Natural killer cell treated with Interleukin-12 subunit alpha and Interleukin-12 subunit beta and Interleukin-15 and Interleukin-18, amount 100 ng/mL, for 72 hours (primary cell): ENCODE results near the gene TMEM187. TPM values are rescaled to one million over a fixed set of nuclear protein-coding genes. Genes with fewer than 3 reads are reported as not detected.

Experiments
- ATAC-seq, 2 donors: fragments of 150-1000 bp; cut with Tn5 transposase in 1 of 2; sonication (Bioruptor Pico), chemical (Tn5 transposase) in 1 of 2; 2 replicates each; pipeline ENCODE4 v1.10.0; 2021
- DNase-seq: peaks from one replicate; pipeline ENCODE4 v3.0.0; 2022; ENCODE audit warnings: low spot score
- H3K27ac Mint-ChIP-seq, 2 donors: 1 replicate in 1 of 2; 2 replicates in 1 of 2; pipeline ENCODE4 v1.8.0; 2022; ENCODE audit warnings: mixed read lengths in 2 of 2, mild to moderate bottlenecking in 1 of 2, moderate library complexity in 1 of 2
- H3K27me3 Mint-ChIP-seq, 2 donors: 1 replicate in 1 of 2; 2 replicates in 1 of 2; pipeline ENCODE4 v1.8.0; 2022; ENCODE audit warnings: mixed read lengths in 2 of 2
- H3K36me3 Mint-ChIP-seq: one replicate; pipeline ENCODE4 v1.8.0; 2022; ENCODE audit warnings: mixed read lengths
- H3K4me1 Mint-ChIP-seq, 2 donors: 1 replicate in 1 of 2; 2 replicates in 1 of 2; pipeline ENCODE4 v1.8.0; 2022; ENCODE audit warnings: low read depth in 2 of 2, mixed read lengths in 2 of 2, mild to moderate bottlenecking in 1 of 2
- H3K4me3 Mint-ChIP-seq: one replicate; pipeline ENCODE4 v1.8.0; 2022; ENCODE audit warnings: mixed read lengths
- H3K9me3 Mint-ChIP-seq: 2 replicates; pipeline ENCODE4 v1.8.0; 2022; ENCODE audit warnings: mixed read lengths
- total RNA-seq, 2 donors: library from RNA; stranded (reverse); gene quantifications; one replicate each; pipeline ENCODE4 v1.2.3, GENCODE V29; 2022

TMEM187 gene
- total RNA-seq, 2 donors from 2014 or later = 2.4 to 6.9 TPM

DNA sequence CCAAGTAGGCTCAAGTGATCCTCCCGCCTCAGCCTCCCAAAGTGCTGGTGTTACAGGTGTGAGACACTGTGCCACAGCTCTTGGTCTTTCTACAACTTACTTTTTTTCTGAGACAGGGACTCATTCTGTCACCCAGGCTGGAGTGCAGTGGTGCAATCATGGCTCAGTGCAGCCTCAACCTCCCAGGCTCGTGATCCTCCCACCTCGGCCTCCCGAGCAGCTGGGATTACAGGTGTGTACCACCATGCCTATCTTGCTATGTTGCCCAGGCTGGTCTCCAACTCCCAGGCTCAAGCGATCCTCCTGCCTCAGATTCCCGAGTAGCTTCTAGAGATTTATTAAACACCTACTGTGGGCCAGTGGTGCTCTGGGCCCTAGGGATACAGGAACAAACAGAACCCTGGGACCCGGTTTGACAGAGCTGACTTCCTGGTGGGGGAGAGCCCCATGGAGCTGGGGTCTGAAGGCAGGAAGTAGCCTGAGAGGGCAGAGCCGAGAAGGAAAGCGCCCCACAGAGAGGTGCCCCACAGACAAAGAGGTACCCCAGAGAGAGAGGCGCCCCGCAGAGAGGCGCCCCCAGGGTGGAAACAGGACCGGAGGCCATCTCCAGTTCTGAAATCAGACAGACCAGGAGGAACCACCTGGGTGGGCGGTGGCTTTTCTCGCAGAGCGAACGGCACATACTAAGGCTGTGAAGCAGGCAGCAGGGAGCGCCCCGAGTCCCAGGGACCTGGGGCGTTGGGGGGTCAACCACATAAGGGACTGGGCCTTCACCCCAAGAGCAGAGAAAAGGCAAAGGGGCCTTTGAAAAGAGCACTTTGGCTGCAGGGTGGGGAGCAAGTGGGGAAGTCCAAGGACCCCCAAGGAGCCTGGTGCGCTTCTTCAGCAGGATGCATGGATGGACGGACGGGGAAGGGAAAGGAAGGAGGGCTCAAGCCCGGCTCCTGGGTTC, 42.2 kb downstream of the TMEM187 start:
- ATAC-seq (no peak), DNase-seq (no peak)
- Mint-ChIP-seq H3K36me3 (no peaks in the 10 kb centered on the region), H3K27me3 (no peaks in the 10 kb centered on the region), H3K27ac (peak overlapping the region in 1 of 2 donors; percentile 55), H3K4me1 (peaks cover 0 to 15% of the 10 kb centered on the region in 2 donors), H3K4me3 (peak overlapping the region; percentile 8), H3K9me3 (no peaks in the 10 kb centered on the region)

DNA sequence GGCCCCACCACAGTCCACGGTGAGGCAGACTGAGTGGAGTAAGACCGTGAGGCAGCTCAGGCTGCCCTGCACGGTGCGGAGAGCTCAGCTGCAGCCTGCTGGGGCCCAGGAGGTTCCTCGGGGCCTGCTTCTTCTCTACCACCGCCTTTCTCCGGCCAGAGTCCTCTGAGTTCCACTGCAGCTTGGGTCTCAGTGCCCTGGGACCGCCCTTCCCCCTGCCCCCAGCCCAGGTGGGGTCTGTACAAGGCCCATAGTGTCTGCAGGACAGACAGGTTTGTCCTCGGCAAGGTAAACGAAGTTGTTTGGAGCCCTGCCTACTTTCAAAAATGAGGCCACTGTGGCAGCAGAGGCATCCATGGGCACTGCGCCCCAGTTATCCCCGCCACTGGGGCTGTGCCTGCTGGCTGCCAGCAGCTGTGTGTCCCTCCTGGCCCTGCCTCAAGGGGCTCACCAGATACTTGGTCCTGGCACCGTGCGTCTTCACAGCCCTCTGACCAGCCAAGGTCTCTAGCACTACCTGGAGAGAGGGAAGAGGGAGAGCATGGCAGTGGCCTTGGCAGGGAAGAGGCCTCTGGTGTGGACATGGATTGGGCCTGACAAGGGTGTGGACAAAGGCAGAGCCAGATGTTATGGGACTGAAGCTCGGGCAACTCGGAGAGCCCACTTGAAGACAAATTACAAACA, 43.2 kb downstream of the TMEM187 start:
- ATAC-seq (no peak), DNase-seq (no peak)
- Mint-ChIP-seq H3K36me3 (no peaks in the 10 kb centered on the region), H3K4me3 (no peak overlapping the region), H3K27ac (peak overlapping the region in 1 of 2 donors; percentile 37), H3K27me3 (no peaks in the 10 kb centered on the region), H3K4me1 (peaks cover 0 to 19% of the 10 kb centered on the region in 2 donors), H3K9me3 (no peaks in the 10 kb centered on the region)

DNA sequence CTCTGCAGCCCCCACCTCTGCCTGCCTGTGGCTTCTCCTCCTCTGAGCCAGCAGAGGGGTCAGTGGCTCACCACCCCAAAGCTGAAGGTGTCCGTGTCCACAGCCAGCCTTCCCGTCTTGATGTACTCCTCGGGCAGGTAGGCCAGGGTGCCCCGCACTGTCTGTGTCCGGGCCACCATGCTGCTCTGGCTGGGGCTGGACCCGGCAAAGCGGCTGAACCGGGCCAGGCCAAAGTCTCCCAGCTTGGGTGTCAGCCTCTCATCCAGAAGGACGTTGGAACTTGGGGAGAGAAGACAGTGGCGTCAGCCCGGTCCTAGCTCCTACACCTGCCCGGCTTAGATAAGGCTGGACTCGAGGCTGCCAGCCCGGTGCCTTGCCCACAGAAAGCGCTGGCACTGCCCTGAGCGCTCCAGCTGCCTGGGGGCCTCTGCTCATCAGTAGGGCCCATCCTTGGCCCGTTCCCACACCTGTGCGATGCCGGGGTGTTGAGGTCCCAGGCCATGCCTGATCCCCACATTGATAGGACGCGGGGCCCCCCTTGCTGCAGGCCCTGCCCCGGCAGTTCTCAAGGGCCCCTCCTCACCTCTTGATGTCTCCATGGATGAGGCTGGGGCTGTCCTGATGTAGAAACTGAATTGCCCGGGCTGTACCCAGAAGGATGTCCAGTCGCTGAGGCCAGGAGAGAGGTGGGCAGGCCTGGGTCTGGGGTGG, 44.0 kb downstream of the TMEM187 start:
- no peak overlapping the region for H3K27ac Mint-ChIP-seq
- no peaks in the 10 kb centered on the region for H3K9me3 Mint-ChIP-seq
- H3K4me3 Mint-ChIP-seq = no peak overlapping the region
- DNase-seq (no peak), ATAC-seq (no peak)
- H3K36me3 Mint-ChIP-seq = no peaks in the 10 kb centered on the region
- no peaks in the 10 kb centered on the region for H3K27me3 Mint-ChIP-seq
- H3K4me1 Mint-ChIP-seq = peaks cover 0 to 18% of the 10 kb centered on the region in 2 donors

DNA sequence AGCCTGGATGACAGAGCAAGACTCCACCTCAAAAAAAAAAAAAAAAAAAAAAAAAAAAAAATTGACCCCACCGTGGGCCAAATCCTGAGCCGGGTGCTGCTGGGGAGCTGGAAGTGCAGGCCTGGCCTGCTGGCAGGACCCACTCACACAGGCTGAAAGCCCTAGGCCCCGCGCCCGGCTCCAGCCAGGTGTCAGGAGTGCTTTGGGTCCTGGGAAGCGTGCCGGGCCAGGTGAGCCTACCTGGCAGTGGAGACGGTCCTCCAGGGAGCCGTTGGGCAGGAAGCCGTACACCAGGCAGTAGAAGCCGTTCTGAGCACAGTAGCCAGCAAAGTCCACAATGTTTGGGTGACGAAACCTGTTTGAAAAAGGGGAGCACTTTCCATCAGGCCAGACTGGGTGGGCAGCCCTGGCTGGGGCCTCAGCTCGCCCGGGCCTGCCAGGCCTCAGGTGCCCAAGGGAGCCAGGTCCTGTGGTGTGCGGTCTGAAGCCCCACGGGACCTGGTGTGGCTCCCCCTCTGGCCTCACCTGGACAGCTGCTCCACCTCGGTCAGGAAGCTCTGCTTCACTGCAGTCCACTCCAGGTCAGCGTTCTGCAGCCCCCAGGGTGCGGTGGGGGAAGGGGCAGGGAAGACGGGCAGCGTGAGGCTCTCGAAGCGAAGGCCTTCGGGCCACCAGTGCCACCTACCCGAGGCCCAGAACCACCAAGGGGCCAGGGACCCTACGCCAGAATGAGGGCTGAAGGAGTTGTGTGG, 45.4 kb downstream of the TMEM187 start:
- no peak for DNase-seq
- Mint-ChIP-seq H3K36me3 (no peaks in the 10 kb centered on the region), H3K4me3 (peak overlapping the region; percentile 81), H3K27ac (peak overlapping the region; percentile 82 to 93), H3K4me1 (peaks cover 0 to 16% of the 10 kb centered on the region in 2 donors), H3K9me3 (no peaks in the 10 kb centered on the region), H3K27me3 (no peaks in the 10 kb centered on the region)
- ATAC-seq = no peak

DNA sequence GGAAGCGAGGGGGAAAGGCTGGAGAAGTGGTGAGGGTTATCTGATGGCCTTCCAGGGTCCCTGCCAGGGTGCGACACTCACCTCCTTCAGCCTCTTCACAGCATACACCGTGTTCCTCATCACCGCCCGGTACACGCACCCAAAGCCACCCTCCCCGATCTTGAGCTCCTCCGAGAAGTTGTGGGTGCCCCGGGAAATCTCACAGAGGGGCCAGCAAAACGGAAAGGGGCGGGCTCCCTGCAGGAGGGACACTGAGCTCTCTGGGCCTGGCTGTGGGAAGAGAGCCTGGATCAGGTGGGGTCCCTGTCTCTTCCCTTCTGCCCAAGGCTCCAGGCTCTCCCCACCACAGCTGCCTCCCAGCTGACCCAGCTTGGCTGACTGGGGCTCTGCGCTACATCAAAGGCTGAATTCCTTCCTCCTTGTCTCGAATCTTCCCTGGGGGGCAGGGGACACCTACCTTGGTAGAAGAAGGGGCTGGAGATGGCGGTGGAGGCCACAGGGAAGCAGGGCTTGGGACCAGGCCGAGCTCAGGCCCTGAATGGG, 46.0 kb downstream of the TMEM187 start:
- Mint-ChIP-seq H3K4me1 (peaks cover 0 to 15% of the 10 kb centered on the region in 2 donors), H3K27ac (peak overlapping the region; percentile 82 to 93), H3K4me3 (peak overlapping the region; percentile 81), H3K27me3 (no peaks in the 10 kb centered on the region), H3K36me3 (no peaks in the 10 kb centered on the region), H3K9me3 (no peaks in the 10 kb centered on the region)
- DNase-seq = no peak
- no peak for ATAC-seq

DNA sequence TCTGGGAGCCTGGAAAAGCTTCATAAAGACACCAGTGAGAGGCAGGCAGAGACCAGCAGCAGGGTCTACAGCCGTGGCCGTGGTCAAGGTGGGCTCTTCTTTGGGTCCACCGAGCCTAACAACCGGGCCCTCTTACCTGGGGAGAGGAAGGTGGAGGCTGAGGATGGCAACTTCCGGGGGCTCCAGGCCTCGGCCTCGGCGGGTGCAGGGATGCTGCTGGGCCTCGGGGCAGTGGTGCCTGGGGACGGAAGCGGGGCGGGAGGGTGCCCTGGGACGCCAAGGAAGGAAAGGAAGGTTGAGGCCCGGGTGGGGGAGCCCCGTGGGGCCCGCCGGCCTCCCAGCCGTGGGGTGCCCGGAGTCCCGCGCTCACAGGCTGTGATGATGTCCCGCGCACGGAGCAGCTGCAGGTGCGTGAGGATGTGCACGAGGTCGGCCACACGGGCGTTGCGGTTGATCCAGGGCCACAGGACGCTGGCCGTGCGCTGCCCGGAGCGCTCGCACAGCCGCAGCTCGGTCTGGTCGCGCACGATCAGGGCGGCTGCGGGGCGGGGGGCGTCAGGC, 46.6 kb downstream of the TMEM187 start:
- no peaks in the 10 kb centered on the region for H3K36me3 Mint-ChIP-seq
- DNase-seq (no peak), ATAC-seq (peak; percentile 34 to 55)
- H3K4me3 Mint-ChIP-seq = peak overlapping the region; percentile 81
- peak overlapping the region; percentile 82 to 93 for H3K27ac Mint-ChIP-seq
- peaks cover 0 to 13% of the 10 kb centered on the region in 2 donors for H3K4me1 Mint-ChIP-seq
- H3K9me3 Mint-ChIP-seq = no peaks in the 10 kb centered on the region
- no peaks in the 10 kb centered on the region for H3K27me3 Mint-ChIP-seq

DNA sequence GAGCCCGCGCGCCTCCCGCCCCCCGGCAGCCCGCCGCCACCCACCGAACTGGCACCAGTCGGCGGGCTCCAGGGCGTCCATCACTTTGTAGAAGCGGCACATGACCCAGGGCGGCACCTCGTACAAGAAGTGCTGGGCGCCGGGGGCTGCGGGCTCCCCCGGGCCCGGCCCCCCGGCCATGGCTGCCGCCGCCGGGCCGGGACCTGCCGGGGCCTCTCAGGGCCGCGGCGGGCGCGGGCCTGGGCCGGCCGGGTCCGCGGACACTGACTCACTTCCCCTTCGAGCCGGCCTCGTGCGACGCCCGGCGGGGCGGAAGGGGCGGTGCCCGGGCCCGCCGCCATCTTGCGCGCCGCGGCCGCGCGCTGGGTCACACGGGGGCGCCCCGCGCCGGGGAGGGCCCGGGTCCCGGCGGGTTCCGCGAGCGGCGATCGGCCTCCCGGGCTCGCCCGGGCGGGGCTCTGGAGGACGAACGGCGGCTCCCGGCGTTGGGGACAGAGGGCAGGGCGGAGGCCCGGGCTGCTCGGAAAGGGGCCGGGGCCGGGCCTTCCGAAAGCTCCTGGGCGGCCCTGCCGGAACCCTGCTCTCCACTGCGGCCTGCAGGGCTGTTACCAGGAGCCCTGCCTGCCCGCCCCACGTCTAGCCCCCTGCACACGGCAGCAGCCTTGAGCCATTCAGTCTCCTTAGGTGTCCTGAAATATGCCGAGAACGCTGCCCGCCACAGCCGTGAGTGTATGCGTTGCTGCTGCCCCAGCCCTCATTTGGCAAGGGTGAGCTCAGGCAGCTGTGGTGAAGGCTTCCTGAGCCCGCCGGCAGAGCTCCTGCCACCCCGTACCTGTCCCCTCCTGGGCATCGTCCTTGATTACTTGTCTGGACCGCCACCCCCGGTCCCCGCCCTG, 47.3 kb downstream of the TMEM187 start, which contains the start of gene IRAK1:
TSS of gene IRAK1 (minus strand) at position 270 of the 896 bp plus-strand sequence. CDS start at position 180, 90 bp downstream.
- H3K27ac Mint-ChIP-seq = peak within 1 kb of the TSS; percentile 91 to 93
- H3K9me3 Mint-ChIP-seq = no peaks in the 10 kb centered on the region

DNA sequence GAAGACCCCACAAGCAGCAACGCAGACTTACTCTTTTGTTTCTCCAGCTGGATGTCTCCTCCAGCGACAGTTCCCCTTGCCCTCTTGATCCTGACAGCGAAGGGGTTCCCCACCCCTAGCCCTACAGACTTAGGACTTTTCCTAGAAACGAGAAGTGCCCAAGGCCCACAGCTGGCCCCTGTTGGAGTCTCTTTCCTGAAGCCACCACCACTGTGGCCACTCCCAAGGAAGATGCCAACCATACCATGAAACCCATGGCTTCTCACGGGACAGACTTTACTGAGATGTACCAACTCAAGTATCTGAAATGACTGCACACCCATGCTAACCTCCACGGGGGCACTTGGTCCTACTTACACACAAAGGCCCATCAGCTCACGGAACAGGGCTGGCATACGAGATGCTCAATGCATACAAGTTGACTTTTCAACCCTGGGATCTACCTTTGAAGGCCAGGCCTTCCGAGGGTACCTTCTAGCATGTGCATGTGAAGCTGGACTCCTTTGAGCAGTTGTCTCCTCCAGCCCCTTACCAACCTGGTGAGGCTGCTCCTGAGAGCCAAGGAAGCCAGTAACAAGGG, 48.1 kb downstream of the TMEM187 start:
- no peaks in the 10 kb centered on the region for H3K36me3 Mint-ChIP-seq
- peaks cover 0 to 13% of the 10 kb centered on the region in 2 donors for H3K4me1 Mint-ChIP-seq
- peak in 1 of 2 donors; percentile 7 for ATAC-seq
- H3K4me3 Mint-ChIP-seq = peak overlapping the region; percentile 88
- H3K27ac Mint-ChIP-seq = peak overlapping the region; percentile 85 to 91
- peaks cover 0 to under 1% of the 10 kb centered on the region in 2 donors for H3K27me3 Mint-ChIP-seq
- H3K9me3 Mint-ChIP-seq = no peaks in the 10 kb centered on the region
- no peak for DNase-seq

More for the DNA sequence above, 47.3 kb downstream of the TMEM187 start, which contains the start of gene IRAK1:
- DNase-seq (peak; percentile 73), ATAC-seq (peak; percentile 89 to 94)
- no peaks in the 10 kb centered on the region for H3K27me3 Mint-ChIP-seq
- peaks cover 0 to 13% of the 10 kb centered on the region in 2 donors for H3K4me1 Mint-ChIP-seq
- peak within 1 kb of the TSS; percentile 88 for H3K4me3 Mint-ChIP-seq
- H3K36me3 Mint-ChIP-seq = no peaks in the 10 kb centered on the region

DNA sequence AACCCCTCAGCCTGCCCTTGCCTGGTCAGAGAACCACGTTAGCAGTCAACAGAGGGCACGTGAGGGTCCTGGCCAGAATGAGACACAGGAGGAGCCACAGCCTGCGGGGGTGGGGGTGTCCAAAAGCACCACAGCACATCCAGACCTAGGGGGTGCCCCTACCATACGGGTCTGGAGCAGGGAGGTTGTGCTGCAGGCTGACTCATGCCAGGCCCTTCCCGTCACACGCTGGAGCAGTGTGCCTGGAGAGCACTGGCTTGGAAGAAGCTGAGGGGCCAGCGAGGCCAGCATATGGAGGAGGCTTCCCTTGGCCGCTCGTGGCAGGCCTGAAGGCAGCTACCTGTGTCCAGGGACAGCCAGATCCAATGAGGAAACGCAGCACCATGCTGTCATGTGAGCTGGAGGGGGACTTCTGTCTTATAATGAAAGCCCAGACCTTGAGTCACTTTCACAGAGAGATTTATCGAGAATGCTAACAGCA, 48.6 kb downstream of the TMEM187 start:
- no peak for DNase-seq
- Mint-ChIP-seq H3K4me1 (peaks cover 0 to 9% of the 10 kb centered on the region in 2 donors), H3K27me3 (peaks cover 0 to 2% of the 10 kb centered on the region in 2 donors), H3K9me3 (no peaks in the 10 kb centered on the region), H3K36me3 (no peaks in the 10 kb centered on the region), H3K4me3 (no peak overlapping the region), H3K27ac (peak overlapping the region in 1 of 2 donors; percentile 85)
- no peak for ATAC-seq

DNA sequence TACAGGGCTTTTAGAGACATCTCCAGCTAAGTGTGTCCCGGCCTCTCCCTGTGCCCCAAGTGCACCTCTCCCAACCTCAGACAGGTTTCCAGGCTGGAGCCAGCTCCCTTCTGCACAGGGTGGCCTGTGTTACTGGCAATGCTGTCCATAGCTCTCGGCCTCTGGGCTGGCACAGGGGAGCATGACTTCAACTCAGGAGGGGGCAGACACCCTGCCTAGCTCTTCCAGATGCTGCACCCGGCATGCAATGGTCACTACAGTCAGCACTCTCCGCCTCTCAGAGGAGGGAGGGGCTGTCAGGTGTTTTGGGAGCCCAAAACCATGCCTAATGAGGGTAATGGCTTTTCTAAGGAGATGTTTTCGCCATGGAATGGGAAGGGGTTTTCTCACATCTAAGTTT, 49.6 kb downstream of the TMEM187 start:
- Mint-ChIP-seq H3K27me3 (peaks cover 0 to 2% of the 10 kb centered on the region in 2 donors), H3K4me3 (no peak overlapping the region)
- no peak for ATAC-seq

DNA sequence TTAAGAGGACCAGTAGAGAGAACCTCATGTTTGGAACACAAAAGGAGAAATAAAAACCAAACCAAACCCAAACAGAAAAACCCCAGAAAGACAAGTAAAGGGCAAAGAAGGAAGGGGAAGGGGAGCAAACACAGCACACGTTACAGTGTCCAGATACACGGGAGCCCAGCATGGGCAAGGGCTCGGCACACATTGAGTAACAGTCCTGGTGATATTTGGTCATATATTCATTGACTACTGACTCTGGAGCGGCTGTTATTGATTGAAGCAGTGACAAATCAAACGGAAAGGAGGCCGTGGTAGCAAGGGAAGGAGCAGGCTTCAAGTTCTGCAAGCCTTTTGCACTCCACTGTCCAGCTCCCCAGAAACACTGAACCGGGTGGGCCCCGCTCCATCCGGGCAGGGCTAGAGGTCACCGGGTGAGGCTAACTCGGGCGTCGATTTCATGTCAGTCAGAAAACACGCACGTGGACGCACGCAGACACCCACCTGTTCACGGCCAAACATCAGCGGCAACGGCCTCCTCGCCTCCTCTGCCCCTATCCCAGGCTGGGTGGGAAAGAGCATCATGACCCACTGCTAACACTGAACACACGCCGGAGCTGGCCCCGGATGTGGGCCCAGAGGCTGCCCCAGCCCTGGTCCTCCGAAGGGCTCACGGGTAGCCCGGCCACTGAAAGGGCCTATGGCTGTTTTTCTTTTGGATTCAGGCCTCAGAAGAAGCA, 50.9 kb downstream of the TMEM187 start:
- DNase-seq = no peak
- H3K27me3 Mint-ChIP-seq = peaks cover 0 to 8% of the 10 kb centered on the region in 2 donors
- peak overlapping the region; percentile 13 to 69 for H3K27ac Mint-ChIP-seq

More for the DNA sequence above, 49.6 kb downstream of the TMEM187 start:
- DNase-seq = no peak
- Mint-ChIP-seq H3K9me3 (no peaks in the 10 kb centered on the region), H3K4me1 (peaks cover 0 to 9% of the 10 kb centered on the region in 2 donors), H3K36me3 (no peaks in the 10 kb centered on the region), H3K27ac (no peak overlapping the region)

More for the DNA sequence above, 50.9 kb downstream of the TMEM187 start:
- Mint-ChIP-seq H3K4me1 (peaks cover 0 to 9% of the 10 kb centered on the region in 2 donors), H3K9me3 (no peaks in the 10 kb centered on the region), H3K36me3 (no peaks in the 10 kb centered on the region), H3K4me3 (no peak overlapping the region)
- ATAC-seq = no peak
